Measurements from ENCODE around the gene MOAP1. TPM values are rescaled to one million over a fixed set of nuclear protein-coding genes. Genes with fewer than 3 reads are reported as not detected.

Gene MOAP1
- total and polyA plus RNA-seq, 3 donors from 2014 or later: 22.4 to 25.5 (median 22.6) TPM

- intact Hi-C loops (cut with DNase I; ENCODE audit: low total_unique reads): no loop called here
These were observed 48.7 kb downstream of the MOAP1 start for GRCh38 chr14:93136009-93136408.

GRCh38 chr14:93135399-93135798 is 49.3 kb downstream of the MOAP1 start:
- H3K4me3 ChIP-seq: no peak overlapping the region
- no peak for TF ChIP-seq POLR2A (IDR thresholded peaks at IDR 0.05)
- TF ChIP-seq, protein P1, sequence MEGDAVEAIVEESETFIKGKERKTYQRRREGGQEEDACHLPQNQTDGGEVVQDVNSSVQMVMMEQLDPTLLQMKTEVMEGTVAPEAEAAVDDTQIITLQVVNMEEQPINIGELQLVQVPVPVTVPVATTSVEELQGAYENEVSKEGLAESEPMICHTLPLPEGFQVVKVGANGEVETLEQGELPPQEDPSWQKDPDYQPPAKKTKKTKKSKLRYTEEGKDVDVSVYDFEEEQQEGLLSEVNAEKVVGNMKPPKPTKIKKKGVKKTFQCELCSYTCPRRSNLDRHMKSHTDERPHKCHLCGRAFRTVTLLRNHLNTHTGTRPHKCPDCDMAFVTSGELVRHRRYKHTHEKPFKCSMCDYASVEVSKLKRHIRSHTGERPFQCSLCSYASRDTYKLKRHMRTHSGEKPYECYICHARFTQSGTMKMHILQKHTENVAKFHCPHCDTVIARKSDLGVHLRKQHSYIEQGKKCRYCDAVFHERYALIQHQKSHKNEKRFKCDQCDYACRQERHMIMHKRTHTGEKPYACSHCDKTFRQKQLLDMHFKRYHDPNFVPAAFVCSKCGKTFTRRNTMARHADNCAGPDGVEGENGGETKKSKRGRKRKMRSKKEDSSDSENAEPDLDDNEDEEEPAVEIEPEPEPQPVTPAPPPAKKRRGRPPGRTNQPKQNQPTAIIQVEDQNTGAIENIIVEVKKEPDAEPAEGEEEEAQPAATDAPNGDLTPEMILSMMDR (IDR thresholded peaks at IDR 0.05): no peak
- peaks cover 5% of the 10 kb centered on the region for H3K4me1 ChIP-seq
- H3K27ac ChIP-seq: no peak overlapping the region
- H3K9me3 ChIP-seq: no peaks in the 10 kb centered on the region
- H3K27me3 ChIP-seq: no peaks in the 10 kb centered on the region
- no peak for DNase-seq
- WGBS, 2 donors: 88 to 92% methylated on average over 5 of the region's 5 CpGs
- intact Hi-C loops (cut with DNase I; ENCODE audit: low total_unique reads): no loop called here
- no peaks in the 10 kb centered on the region for H3K36me3 ChIP-seq (ENCODE audit: low read depth, missing control alignments)

More at GRCh38 chr14:93136009-93136408, 48.7 kb downstream of the MOAP1 start:
- no peak for DNase-seq
- Histone ChIP-seq H3K27ac (no peak overlapping the region), H3K36me3 (ENCODE audit: low read depth, missing control alignments) (no peaks in the 10 kb centered on the region), H3K9me3 (no peaks in the 10 kb centered on the region), H3K4me3 (no peak overlapping the region), H3K4me1 (peaks cover 5% of the 10 kb centered on the region), H3K27me3 (no peaks in the 10 kb centered on the region)
- TF ChIP-seq POLR2A (IDR thresholded peaks at IDR 0.05): no peak
- TF ChIP-seq, protein P1 (IDR thresholded peaks at IDR 0.05): no peak
- 55 to 67% methylated on average over 8 of the region's 8 CpGs for WGBS, 2 donors

GRCh38 chr14:93133464-93133863 is 51.2 kb downstream of the MOAP1 start:
- no peak overlapping the region for H3K4me3 ChIP-seq
- intact Hi-C loops (cut with DNase I; ENCODE audit: low total_unique reads): no loop called here
- peaks cover 5% of the 10 kb centered on the region for H3K4me1 ChIP-seq
- no peak overlapping the region for H3K27ac ChIP-seq
- DNase-seq: no peak
- H3K27me3 ChIP-seq: no peaks in the 10 kb centered on the region
- no peak for TF ChIP-seq POLR2A (IDR thresholded peaks at IDR 0.05)
- TF ChIP-seq, protein P1 (IDR thresholded peaks at IDR 0.05): no peak
- no peaks in the 10 kb centered on the region for H3K36me3 ChIP-seq (ENCODE audit: low read depth, missing control alignments)
- WGBS, 2 donors: 82 to 89% methylated on average over 8 of the region's 8 CpGs
- H3K9me3 ChIP-seq: no peaks in the 10 kb centered on the region

- Histone ChIP-seq H3K27ac (no peak overlapping the region), H3K9me3 (no peaks in the 10 kb centered on the region), H3K27me3 (no peaks in the 10 kb centered on the region), H3K36me3 (ENCODE audit: low read depth, missing control alignments) (no peaks in the 10 kb centered on the region), H3K4me1 (peaks cover 5% of the 10 kb centered on the region), H3K4me3 (no peak overlapping the region)
- TF ChIP-seq, protein P1 (IDR thresholded peaks at IDR 0.05): peak; percentile 35 to 55 (median 43)
- TF ChIP-seq POLR2A (IDR thresholded peaks at IDR 0.05): no peak
- intact Hi-C loops (cut with DNase I; ENCODE audit: low total_unique reads): no loop called here
- 70 to 76% methylated on average over 8 of the region's 8 CpGs for WGBS, 2 donors
- DNase-seq: peak; percentile 79
These were observed 52.1 kb downstream of the MOAP1 start for GRCh38 chr14:93132472-93133065.

Other genes starting within 250 kb of the MOAP1 start
- 10 to 100 TPM; 78.3 to 90.6 TPM for gene ITPK1, start 69.0 kb downstream of the MOAP1 start, total RNA-seq
- gene ITPK1, start 69.0 kb downstream of the MOAP1 start, polyA plus RNA-seq (ENCODE audit: insufficient read depth, low read depth, low replicate concordance): 92.5 TPM
- 10 to 100 TPM; 11.9 to 15.2 TPM for gene LYSET, start 420 bp upstream of the MOAP1 start, total RNA-seq
- gene LYSET, start 420 bp upstream of the MOAP1 start, polyA plus RNA-seq (ENCODE audit: insufficient read depth, low read depth, low replicate concordance): 11.1 TPM
- gene GON7, start 22.2 kb upstream of the MOAP1 start, total RNA-seq: 10 to 100 TPM in 1 of 2 donors, 1 to 10 TPM in 1; 7.8 to 10.2 TPM
- gene GON7, start 22.2 kb upstream of the MOAP1 start, polyA plus RNA-seq (ENCODE audit: insufficient read depth, low read depth, low replicate concordance): 14.9 TPM
- 10 to 100 TPM; 35.5 to 36.1 TPM for gene UBR7, start 22.4 kb upstream of the MOAP1 start, total RNA-seq
- 50.5 TPM for gene UBR7, start 22.4 kb upstream of the MOAP1 start, polyA plus RNA-seq (ENCODE audit: insufficient read depth, low read depth, low replicate concordance)
- 10 to 100 TPM; 26.1 to 27.8 TPM for gene BTBD7, start 148.1 kb upstream of the MOAP1 start, total RNA-seq
- gene BTBD7, start 148.1 kb upstream of the MOAP1 start, polyA plus RNA-seq (ENCODE audit: insufficient read depth, low read depth, low replicate concordance): 16.9 TPM
- gene COX8C, start 162.3 kb upstream of the MOAP1 start, total RNA-seq: 10 to 100 TPM; 19.9 to 39.1 TPM
- gene COX8C, start 162.3 kb upstream of the MOAP1 start, polyA plus RNA-seq (ENCODE audit: insufficient read depth, low read depth, low replicate concordance): 65.3 TPM
- 1 to 10 TPM; 4.3 to 5.5 TPM for gene UNC79, start 246.0 kb upstream of the MOAP1 start, total RNA-seq
- gene UNC79, start 246.0 kb upstream of the MOAP1 start, polyA plus RNA-seq (ENCODE audit: insufficient read depth, low read depth, low replicate concordance): 10.7 TPM